Progenitor cell of endocrine pancreas (in vitro differentiated cells): Measurements from ENCODE around the gene ANO7. TPM values are rescaled to one million over a fixed set of nuclear protein-coding genes. Genes with fewer than 3 reads are reported as not detected.

Source experiments
- DNase-seq: peaks from one replicate; pipeline ENCODE4 v3.0.0; 2021; ENCODE audit warnings: low spot score; ENCODE audit not compliant: unreplicated experiment
- H3K27ac Mint-ChIP-seq: 2 replicates; pipeline ENCODE4 v1.8.0; 2021; ENCODE audit warnings: mild to moderate bottlenecking, moderate library complexity, mixed read lengths
- H3K27me3 Mint-ChIP-seq: 2 replicates; pipeline ENCODE4 v1.8.0; 2021; ENCODE audit warnings: mixed read lengths
- H3K36me3 Mint-ChIP-seq: 2 replicates; pipeline ENCODE4 v1.8.0; 2022; ENCODE audit warnings: mixed read lengths; ENCODE audit not compliant: insufficient read depth
- H3K4me1 Mint-ChIP-seq: 2 replicates; pipeline ENCODE4 v1.8.0; 2021; ENCODE audit warnings: low read depth, mixed read lengths
- H3K4me3 Mint-ChIP-seq: 2 replicates; pipeline ENCODE4 v1.8.0; 2021; ENCODE audit warnings: low read depth, mild to moderate bottlenecking, moderate library complexity, mixed read lengths
- H3K9me3 Mint-ChIP-seq: 2 replicates; pipeline ENCODE4 v1.8.0; 2021; ENCODE audit warnings: low read depth, mixed read lengths
- total RNA-seq: library from RNA; stranded (reverse); gene quantifications from 2 replicates; pipeline ENCODE4 v1.2.1, GENCODE V29; 2021
- TF ChIP-seq, protein P1 (sequence below): fragments of 200-600 bp; sonication (generic); IDR thresholded peaks from one replicate; pipeline ENCODE4 v1.5.0; 2021; ENCODE audit warnings: antibody characterized with exemption, mild to moderate bottlenecking; ENCODE audit not compliant: unreplicated experiment

The ANO7 gene
- total RNA-seq, 1 donor from 2014 or later: 2.5 TPM

- H3K36me3 Mint-ChIP-seq: peaks cover 1% of the 10 kb centered on the region
Observed at GRCh38 chr2:241217320-241218031, 29.0 kb downstream of the ANO7 start.

DNA sequence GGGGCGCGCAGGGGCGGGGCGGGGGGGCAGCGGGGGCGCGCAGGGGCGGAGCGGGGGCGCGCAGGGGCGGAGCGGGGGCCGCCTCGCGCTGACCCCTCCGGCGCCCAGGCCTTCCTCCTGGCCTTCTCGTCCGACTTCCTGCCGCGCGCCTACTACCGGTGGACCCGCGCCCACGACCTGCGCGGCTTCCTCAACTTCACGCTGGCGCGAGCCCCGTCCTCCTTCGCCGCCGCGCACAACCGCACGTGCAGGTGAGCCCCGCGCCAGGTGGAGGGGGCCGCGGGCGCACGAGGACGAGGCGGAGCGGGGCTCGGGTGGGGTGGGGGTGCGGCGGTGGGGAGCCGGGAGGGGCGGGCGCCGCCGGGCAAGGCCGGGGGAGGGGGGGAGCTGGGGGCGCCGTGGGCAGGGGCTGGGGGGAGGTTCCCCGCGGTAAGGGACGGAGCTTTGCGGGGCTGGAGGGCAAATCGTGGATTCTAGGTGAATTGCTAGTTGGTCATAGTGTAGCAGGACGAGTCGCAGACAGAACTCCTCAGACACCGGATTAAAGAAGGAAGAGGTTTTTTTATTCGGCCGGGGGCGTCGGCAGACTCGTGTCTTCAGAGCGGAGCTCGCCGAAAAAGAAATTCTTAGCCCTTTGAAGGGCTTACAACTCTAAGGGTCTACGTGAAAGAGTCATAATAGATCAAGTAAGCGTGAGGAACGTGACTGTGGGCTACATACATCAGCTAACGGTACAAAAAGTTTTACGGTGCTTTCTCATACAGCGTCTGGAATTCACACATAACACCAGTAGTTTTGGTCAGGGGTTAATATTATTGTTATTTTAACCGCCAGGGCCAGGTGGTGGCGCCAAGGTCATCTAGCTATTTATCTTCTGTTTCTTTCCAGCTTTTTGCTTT is 29.9 kb downstream of the ANO7 start:
- Mint-ChIP-seq H3K27me3 (peaks cover 30% of the 10 kb centered on the region), H3K36me3 (peaks cover 1% of the 10 kb centered on the region), H3K4me3 (peak overlapping the region; percentile 79), H3K27ac (peak overlapping the region; percentile 84), H3K9me3 (no peaks in the 10 kb centered on the region), H3K4me1 (peaks cover 8% of the 10 kb centered on the region)
- TF ChIP-seq, protein P1, sequence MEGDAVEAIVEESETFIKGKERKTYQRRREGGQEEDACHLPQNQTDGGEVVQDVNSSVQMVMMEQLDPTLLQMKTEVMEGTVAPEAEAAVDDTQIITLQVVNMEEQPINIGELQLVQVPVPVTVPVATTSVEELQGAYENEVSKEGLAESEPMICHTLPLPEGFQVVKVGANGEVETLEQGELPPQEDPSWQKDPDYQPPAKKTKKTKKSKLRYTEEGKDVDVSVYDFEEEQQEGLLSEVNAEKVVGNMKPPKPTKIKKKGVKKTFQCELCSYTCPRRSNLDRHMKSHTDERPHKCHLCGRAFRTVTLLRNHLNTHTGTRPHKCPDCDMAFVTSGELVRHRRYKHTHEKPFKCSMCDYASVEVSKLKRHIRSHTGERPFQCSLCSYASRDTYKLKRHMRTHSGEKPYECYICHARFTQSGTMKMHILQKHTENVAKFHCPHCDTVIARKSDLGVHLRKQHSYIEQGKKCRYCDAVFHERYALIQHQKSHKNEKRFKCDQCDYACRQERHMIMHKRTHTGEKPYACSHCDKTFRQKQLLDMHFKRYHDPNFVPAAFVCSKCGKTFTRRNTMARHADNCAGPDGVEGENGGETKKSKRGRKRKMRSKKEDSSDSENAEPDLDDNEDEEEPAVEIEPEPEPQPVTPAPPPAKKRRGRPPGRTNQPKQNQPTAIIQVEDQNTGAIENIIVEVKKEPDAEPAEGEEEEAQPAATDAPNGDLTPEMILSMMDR: peak; percentile 23
- peak; percentile 43 for DNase-seq

More at GRCh38 chr2:241217320-241218031, 29.0 kb downstream of the ANO7 start:
- peaks cover 8% of the 10 kb centered on the region for H3K4me1 Mint-ChIP-seq
- peak overlapping the region; percentile 64 for H3K4me3 Mint-ChIP-seq
- peaks cover 33% of the 10 kb centered on the region for H3K27me3 Mint-ChIP-seq
- DNase-seq: peak; percentile 52
- H3K27ac Mint-ChIP-seq: peak overlapping the region; percentile 88
- TF ChIP-seq, protein P1: no peak
- H3K9me3 Mint-ChIP-seq: no peaks in the 10 kb centered on the region

GRCh38 chr2:241219030-241219382 is 30.5 kb downstream of the ANO7 start:
- Mint-ChIP-seq H3K36me3 (peaks cover 1% of the 10 kb centered on the region), H3K4me3 (peak overlapping the region; percentile 79), H3K27ac (peak overlapping the region; percentile 84), H3K9me3 (no peaks in the 10 kb centered on the region), H3K27me3 (peaks cover 26% of the 10 kb centered on the region), H3K4me1 (peaks cover 8% of the 10 kb centered on the region)
- no peak for DNase-seq
- TF ChIP-seq, protein P1: no peak

DNA sequence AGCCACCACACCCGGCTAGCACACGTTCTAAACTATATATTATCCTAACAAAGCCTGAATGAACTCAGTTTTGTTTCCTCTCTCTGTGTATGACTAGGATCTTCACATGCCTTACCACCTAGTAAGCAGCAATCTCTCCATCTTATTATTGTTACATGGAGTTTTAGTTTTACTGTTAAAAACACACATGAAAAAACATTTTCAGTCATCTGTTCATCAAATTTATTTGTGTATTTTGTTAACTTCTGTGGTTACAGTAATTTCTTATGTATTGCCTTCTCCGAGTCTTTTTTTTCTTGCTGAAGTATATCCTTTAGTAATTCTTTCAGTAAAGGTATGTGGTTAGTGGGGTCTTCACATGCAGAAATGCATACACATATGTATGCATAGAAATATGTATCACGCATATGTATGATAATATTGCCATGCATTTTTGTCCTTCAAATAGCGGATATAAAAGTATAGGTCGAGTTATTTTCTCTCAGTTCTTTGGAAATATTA is 31.4 kb downstream of the ANO7 start:
- Mint-ChIP-seq H3K4me1 (peaks cover 11% of the 10 kb centered on the region), H3K9me3 (no peaks in the 10 kb centered on the region), H3K4me3 (no peak overlapping the region), H3K27me3 (peaks cover 26% of the 10 kb centered on the region), H3K27ac (no peak overlapping the region), H3K36me3 (peaks cover 1% of the 10 kb centered on the region)
- TF ChIP-seq, protein P1: no peak
- DNase-seq: no peak
